ENCODE data around the gene NUDT5. TPM values are rescaled to one million over a fixed set of nuclear protein-coding genes. Genes with fewer than 3 reads are reported as not detected.

The NUDT5 gene
- total RNA-seq, 1 donor from 2014 or later = 30.7 TPM

DNA sequence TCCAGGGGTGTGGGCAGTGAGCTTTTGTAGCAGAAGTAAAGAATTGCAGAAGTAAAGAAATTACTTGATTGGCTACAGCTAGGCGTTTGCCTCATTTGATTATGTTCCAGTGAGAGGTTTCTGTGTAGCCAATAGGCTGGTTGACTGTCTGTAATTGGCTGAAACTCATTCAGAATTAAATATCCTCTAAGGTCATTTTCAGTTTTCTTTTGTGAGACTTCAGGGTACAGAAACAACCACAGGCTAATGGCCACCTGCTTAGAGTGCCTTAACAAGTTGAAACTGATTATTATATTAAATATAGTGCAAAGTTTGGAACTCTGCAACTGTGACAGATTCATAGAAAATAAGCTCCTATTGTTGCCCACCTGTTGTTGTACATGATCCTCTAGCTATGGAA, 55.7 kb downstream of the NUDT5 start:
- Histone ChIP-seq H3K4me3 (no peak overlapping the region), H3K27me3 (no peaks in the 10 kb centered on the region), H3K9me3 (no peaks in the 10 kb centered on the region), H3K4me1 (no peaks in the 10 kb centered on the region), H3K27ac (no peak overlapping the region), H3K36me3 (peaks cover 6 to 56% of the 10 kb centered on the region in 2 donors)
- intact Hi-C loops (cut with DNase I) = no loop called here
- TF ChIP-seq POLR2A (IDR thresholded peaks at IDR 0.05) (no peak), POLR2AphosphoS5 (IDR thresholded peaks at IDR 0.05; ENCODE audit: insufficient read depth in 1 of 2, low read depth in 1 of 2) (no peak)
- TF ChIP-seq, protein P1, sequence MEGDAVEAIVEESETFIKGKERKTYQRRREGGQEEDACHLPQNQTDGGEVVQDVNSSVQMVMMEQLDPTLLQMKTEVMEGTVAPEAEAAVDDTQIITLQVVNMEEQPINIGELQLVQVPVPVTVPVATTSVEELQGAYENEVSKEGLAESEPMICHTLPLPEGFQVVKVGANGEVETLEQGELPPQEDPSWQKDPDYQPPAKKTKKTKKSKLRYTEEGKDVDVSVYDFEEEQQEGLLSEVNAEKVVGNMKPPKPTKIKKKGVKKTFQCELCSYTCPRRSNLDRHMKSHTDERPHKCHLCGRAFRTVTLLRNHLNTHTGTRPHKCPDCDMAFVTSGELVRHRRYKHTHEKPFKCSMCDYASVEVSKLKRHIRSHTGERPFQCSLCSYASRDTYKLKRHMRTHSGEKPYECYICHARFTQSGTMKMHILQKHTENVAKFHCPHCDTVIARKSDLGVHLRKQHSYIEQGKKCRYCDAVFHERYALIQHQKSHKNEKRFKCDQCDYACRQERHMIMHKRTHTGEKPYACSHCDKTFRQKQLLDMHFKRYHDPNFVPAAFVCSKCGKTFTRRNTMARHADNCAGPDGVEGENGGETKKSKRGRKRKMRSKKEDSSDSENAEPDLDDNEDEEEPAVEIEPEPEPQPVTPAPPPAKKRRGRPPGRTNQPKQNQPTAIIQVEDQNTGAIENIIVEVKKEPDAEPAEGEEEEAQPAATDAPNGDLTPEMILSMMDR (IDR thresholded peaks at IDR 0.05) = no peak
- DNase-seq (ENCODE audit: extremely low spot score in 2 of 2) = no peak

DNA sequence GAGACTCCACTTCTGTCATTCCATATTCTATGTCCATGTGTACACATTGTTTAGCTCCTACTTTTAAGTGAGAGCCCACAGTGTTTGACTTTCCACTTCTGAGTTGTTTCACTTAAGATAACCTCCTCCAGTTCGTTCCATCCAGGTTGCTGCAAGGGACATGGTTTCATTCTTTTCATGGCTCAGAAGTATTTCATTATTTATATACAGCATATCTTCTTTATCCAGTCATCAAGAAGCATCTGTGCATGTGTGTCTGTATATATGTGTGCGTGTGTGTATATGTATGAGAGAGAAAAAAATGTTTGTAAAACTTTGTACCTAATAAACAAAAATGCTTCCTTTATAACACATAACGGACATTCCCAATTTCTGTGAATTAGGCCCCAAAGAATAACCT, 60.1 kb downstream of the NUDT5 start:
- no peak overlapping the region for H3K27ac ChIP-seq
- no peaks in the 10 kb centered on the region for H3K27me3 ChIP-seq
- TF ChIP-seq, protein P1 (IDR thresholded peaks at IDR 0.05) = no peak
- TF ChIP-seq POLR2A (IDR thresholded peaks at IDR 0.05) (no peak), POLR2AphosphoS5 (IDR thresholded peaks at IDR 0.05; ENCODE audit: insufficient read depth in 1 of 2, low read depth in 1 of 2) (no peak)
- intact Hi-C loops (cut with DNase I) = no loop called here
- no peak for DNase-seq (ENCODE audit: extremely low spot score in 2 of 2)
- H3K4me1 ChIP-seq = peaks cover 7% of the 10 kb centered on the region
- no peaks in the 10 kb centered on the region for H3K9me3 ChIP-seq
- no peak overlapping the region for H3K4me3 ChIP-seq
- H3K36me3 ChIP-seq = peaks cover 0 to 38% of the 10 kb centered on the region in 2 donors

DNA sequence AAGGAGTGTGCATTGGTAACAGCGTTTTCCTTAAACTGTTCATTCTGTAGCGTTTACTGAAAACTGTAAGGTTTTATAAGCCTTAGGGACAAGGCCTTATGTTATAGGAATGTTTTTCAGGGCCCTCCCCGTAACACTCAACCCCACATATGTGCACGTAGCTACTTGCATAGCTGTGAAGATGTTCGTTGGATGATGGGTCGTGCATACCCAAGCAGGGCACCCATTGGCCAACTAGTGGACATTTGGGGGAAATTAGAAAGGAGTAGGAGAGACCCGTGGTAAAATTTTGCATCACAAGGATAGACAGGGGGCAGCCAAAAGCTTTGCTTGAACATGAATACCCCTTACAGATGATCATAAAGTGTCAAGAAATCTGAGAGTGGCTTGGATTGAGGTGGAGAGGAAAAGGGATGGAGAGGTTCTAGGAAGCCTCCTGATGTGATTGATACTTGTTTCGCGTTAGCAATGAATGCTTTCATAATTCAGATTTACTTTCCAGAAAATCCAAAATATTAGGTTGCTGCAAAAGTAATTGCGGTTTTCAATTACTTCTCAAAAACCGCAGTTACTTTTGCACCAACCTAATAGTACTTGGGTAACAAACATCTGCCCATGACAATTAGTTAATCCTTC, 65.3 kb downstream of the NUDT5 start:
- no peaks in the 10 kb centered on the region for H3K9me3 ChIP-seq
- peaks cover 12% of the 10 kb centered on the region for H3K4me1 ChIP-seq
- H3K27ac ChIP-seq = peak overlapping the region; percentile 91
- H3K27me3 ChIP-seq = no peaks in the 10 kb centered on the region
- peaks cover 0 to 6% of the 10 kb centered on the region in 2 donors for H3K36me3 ChIP-seq
- intact Hi-C loops (cut with DNase I) = no loop called here
- no peak for DNase-seq (ENCODE audit: extremely low spot score in 2 of 2)
- H3K4me3 ChIP-seq = peak overlapping the region; percentile 81 to 87
- TF ChIP-seq POLR2AphosphoS5 (IDR thresholded peaks at IDR 0.05; ENCODE audit: insufficient read depth in 1 of 2, low read depth in 1 of 2) = no peak
- TF ChIP-seq, protein P1 (IDR thresholded peaks at IDR 0.05) = peak in 2 of 3 experiments; percentile 14 to 24
- TF ChIP-seq POLR2A (IDR thresholded peaks at IDR 0.05) = no peak

DNA sequence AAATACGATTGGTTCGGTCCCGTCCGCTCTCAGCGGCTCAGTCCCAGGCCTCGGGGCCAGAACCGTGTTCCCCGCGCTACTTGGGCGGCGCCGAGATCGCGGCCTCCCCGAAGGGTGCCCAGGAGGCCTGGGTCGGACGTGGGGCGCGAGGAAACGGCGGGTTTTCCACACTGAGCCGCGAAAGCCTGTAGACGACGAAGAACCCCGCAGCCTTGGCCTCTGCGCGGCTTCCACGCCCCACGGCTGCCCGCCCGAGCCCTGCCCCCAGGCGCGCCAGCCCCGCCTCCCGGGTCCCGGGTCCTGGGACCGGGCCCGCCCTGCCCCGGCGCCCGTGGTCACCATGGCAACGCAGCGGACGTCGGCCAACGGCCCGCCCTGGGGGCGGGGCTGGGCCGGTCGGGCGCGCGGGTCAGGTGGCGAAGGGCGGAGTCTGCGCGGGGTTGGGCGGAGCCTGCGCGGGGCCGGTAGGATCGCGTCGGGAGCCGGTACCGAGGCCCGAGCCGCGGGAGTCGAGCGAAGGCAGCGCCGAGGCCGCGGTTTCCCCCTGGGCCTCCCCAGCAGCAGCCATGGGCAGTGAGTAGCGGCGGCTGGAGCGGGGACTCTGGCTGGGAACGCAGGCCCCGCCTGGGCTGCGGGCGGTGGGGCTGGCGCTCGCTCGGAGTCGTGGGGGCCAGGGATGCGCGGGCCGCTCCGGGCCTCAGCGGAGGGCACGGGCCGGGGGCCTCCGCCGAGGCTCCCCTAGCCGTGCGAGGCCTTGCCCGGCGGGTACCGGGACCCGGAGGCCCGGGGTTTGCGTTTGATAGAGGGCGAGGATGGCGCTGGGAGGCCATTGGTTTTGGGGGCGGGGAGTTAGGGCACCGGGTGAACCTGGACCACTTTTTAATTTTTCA, 66.2 kb downstream of the NUDT5 start, which contains the start of gene SEC61A2:
Gene SEC61A2, plus strand, starts transcription at position 456 of the 890 bp plus-strand sequence. Its CDS starts 111 bp downstream, at position 567.
- H3K9me3 ChIP-seq = no peaks in the 10 kb centered on the region
- no peak for DNase-seq (ENCODE audit: extremely low spot score in 2 of 2)
- intact Hi-C loops (cut with DNase I) = no loop called here
- peak within 1 kb of the TSS; percentile 91 for H3K27ac ChIP-seq
- H3K4me1 ChIP-seq = peaks cover 12% of the 10 kb centered on the region
- H3K36me3 ChIP-seq = peaks cover 0 to 3% of the 10 kb centered on the region in 2 donors
- peak in 1 of 2 donors; percentile 84 for TF ChIP-seq POLR2AphosphoS5 (IDR thresholded peaks at IDR 0.05; ENCODE audit: insufficient read depth in 1 of 2, low read depth in 1 of 2)
- TF ChIP-seq POLR2A (IDR thresholded peaks at IDR 0.05) = peak in 1 of 2 donors; percentile 35
- TF ChIP-seq, protein P1 (IDR thresholded peaks at IDR 0.05) = no peak
- H3K27me3 ChIP-seq = no peaks in the 10 kb centered on the region
- H3K4me3 ChIP-seq = peak within 1 kb of the TSS; percentile 81 to 87

Data from vagina (tissue), 2 donors.